ENCODE results near the gene OSMR. TPM values are rescaled to one million over a fixed set of nuclear protein-coding genes. Genes with fewer than 3 reads are reported as not detected.
A peak's percentile ranks its signal among the peaks of the same experiment; 100 is the strongest.

OSMR gene
- total RNA-seq, 1 donor from 2014 or later = 9.1 TPM

DNA sequence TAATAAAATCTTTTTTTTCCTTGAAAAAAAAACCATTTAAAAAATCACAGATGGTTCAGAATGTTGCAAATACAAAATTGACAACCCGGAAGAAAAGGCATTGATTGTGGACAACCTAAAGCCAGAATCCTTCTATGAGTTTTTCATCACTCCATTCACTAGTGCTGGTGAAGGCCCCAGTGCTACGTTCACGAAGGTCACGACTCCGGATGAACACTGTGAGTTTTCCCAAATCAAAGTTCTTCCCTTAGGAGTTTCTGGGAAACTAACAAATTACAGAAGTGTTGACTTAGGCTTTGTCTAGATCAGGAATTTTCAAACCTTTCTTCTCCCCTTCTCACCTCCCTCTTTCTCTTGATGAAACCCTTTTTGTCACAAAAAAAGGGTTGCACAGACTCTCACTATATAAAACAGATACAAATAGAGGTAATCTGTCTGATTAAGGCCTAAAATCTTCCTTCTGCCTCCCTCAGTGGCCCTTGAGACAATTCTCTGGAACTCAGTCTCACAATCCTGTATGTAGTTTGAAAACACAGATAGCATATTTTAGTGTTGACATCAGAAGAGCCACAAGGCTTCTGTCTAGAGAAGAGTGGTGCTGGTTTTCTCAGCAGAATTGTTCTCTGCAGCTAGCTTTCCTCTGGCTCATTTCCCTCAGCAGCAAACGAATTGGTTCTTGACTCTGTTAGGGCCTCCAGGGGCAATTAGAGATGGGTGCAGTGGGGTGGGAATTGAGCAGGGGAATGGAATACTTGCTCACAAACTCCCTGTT lies 79.5 kb downstream of the OSMR start:
- DNase-seq (ENCODE audit: low read depth in 2 of 2) = peak in 1 of 2 donors; percentile 51

DNA sequence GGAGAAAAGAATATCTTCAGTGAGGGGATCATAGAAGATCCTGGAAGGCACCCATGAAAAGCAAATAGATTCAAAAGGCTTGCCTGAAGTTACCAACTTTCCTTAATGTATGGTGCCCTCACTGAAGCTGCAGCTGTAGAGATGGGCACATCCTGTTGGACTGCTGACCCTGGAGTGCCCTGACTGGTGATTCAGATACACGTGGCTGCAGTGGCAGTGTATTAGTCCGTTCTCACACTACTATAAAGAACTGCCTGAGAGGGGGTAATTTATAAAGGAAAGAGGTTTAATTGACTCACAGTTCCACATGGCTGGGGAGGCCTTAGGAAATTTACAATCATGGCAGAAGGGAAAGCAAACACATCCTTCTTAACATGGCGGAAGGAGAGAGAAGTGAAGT lies 80.3 kb downstream of the OSMR start:
- peak in 1 of 2 donors; percentile 72 for DNase-seq (ENCODE audit: low read depth in 2 of 2)

DNA sequence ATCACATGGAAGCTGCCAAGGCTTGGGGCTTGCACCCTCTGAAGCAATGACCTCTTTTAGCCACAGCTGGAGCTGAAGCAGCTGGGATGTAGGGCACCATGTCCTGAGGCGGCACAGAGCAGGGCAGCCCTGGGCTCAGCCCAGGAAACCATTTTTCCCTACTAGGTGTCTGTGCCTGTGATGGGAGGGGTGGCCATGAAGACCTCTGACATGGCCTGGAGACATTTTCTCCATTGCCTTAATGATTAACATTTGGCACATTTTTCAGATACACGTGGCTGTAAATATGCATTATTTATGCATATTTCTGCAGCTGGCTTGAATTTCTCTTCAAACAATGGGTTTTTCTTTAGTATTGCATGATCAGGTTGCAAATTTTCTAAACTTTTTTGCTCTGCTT lies 81.7 kb downstream of the OSMR start:
- no peak for DNase-seq (ENCODE audit: low read depth in 2 of 2)

DNA sequence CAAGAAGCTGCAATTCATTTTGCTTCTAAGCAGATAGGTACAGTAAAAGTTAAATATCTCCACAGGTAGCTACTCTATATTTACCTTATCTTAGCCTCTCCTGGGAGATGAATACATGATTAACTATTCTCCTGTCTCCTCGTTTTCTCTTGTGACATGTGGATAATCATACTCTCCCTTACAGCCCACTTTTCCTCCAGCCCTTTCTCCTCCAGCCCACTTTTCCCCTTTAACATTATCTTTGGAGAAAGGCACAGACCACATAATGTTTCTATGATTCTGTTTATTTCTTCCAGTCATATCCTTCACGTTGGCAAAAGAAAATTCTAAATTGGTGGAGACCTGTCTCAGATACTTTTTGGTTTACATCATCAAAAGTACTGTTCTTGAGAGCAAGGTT lies 84.0 kb downstream of the OSMR start:
- DNase-seq (ENCODE audit: low read depth in 2 of 2) = no peak

DNA sequence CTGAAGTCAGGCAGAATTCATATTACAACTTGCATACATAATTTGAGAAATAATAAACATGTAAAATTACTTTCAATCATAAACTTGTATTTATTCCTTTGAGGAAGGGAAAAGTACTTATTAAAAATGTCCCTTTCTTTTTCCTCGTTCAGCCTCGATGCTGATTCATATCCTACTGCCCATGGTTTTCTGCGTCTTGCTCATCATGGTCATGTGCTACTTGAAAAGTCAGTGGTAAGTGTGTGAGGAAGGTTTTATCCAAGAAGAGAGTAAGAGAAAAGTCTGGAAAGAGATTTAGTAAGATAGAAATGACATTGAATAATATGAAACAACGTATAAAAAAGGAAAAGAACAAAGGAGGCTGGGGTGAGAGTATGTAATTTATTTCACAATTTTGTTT lies 85.9 kb downstream of the OSMR start:
- DNase-seq (ENCODE audit: low read depth in 2 of 2) = peak in 1 of 2 donors; percentile 72

DNA sequence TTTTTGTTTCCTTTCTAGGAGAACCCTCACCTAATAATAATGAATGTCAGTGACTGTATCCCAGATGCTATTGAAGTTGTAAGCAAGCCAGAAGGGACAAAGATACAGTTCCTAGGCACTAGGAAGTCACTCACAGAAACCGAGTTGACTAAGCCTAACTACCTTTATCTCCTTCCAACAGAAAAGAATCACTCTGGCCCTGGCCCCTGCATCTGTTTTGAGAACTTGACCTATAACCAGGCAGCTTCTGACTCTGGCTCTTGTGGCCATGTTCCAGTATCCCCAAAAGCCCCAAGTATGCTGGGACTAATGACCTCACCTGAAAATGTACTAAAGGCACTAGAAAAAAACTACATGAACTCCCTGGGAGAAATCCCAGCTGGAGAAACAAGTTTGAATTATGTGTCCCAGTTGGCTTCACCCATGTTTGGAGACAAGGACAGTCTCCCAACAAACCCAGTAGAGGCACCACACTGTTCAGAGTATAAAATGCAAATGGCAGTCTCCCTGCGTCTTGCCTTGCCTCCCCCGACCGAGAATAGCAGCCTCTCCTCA lies 87.1 kb downstream of the OSMR start:
- DNase-seq (ENCODE audit: low read depth in 2 of 2) = no peak

DNA sequence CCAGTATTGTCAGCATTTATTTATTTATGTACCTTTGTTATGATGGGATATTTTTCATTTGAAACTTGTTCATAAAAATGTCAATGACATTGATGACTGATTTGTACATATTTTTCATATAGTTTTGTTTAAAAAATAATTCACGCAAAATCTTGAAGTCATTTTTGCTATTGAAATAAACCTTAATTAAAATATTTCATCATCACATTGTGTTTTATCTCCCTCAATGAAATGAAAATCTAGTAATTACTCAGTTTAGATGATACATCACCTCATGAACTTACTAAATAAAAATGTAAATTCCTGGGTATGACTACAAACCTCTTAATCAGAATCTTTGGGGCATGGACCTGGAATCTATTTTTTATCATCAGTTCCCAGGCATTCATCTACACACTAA lies 89.6 kb downstream of the OSMR start:
- DNase-seq (ENCODE audit: low read depth in 2 of 2) = no peak

DNA sequence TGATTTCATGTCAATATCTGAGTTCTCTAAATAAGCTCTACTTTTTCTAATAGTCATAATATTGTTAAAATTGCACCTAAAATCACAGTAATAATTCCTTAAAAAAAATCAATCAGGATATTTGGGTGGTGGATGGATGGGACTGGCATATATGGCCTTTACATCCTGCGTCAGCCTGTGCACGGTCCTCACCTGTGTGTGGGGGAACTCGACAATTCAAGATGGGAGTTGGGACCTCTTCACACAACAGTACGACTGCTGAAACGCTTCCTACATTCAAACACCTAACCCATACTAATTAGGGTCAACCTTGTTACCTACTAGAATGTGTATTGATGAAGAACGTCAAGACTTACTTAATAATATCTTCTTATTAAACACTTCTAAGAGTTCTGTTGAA lies 90.5 kb downstream of the OSMR start:
- no peak for DNase-seq (ENCODE audit: low read depth in 2 of 2)

DNA sequence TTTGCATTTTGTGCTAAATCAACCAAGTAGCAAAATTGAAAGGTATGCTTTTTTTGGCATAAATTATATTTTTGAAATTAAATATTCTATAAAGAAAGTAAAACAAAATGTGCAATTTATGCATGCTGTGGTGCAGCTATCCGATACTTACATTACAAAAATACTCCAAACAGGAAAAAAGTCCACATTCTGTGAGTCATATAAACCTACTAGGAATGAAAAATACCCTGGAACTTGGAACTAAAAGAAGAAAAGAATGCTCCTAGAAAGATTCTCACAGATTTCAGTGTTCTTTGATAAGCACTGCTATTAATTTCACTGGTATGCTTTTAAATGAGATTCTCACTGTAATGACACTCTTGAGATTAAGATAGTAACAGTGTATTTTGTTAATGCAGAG lies 92.6 kb downstream of the OSMR start:
- peak in 1 of 2 donors; percentile 5 for DNase-seq (ENCODE audit: low read depth in 2 of 2)

DNA sequence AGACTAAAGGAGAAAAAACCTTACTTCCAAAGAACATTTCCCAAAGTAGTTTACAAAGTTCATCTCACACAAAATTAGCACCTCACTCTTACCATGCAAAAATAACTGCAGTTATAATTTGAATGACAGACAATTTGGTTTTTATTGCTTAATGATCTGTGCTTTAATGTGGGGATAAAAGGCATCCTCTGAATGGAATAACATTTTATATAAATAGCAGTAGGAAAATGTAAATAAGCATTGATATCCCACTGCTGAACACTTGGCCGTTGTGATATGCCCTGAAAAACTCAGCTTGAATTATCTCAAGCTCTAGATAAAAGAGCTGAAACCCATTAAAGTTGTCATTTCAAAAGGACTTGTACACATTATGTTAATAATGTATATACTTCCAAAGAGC lies 93.2 kb downstream of the OSMR start:
- DNase-seq (ENCODE audit: low read depth in 2 of 2) = no peak

DNA sequence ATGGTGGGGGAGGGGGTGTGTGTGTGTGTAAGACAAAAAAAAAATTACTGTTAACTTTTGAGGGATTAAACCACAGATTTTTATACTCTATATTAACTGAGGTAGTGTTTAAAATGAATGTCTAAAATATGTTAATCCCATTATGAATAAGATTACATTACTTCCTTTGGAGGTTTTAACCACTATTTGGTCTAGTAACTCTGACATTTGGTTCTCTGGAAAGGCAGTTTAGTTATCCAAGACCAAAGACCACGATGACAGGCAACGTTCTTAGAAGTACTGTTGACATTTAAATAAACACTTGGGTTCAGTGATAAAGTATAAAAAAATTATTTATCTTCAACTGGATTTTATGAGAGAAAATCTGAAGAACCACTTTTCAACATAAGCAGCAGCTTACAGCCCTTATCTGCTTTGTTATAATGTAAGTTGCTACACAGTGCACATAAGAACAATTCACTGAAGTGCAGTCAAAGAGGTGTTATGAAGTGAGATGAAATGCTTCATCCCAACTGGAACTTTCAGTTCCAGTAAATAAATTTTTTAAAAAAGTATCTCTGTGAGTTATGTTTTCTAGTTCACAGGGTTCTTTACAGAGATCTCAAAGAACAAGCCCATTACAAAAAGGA lies 94.5 kb downstream of the OSMR start:
- no peak for DNase-seq (ENCODE audit: low read depth in 2 of 2)

DNA sequence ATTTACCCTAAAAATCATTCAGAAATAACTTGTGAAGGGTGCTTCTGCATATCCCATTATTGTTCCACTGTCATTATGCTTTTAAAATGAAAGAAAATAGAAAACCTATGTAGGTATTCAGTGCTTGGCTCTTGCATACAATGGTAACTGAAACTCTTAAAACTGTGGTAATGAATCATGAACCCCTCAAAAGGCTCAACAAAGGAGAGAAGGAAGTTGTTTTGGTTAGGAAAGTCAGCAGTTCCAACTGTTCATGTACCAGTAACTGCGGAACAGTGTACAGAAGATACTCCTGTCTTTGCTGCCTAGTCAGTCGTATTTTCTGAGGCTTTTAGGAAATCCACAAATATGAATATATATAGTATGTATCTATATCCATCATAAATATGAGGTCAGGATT lies 96.1 kb downstream of the OSMR start:
- DNase-seq (ENCODE audit: low read depth in 2 of 2) = no peak

DNA sequence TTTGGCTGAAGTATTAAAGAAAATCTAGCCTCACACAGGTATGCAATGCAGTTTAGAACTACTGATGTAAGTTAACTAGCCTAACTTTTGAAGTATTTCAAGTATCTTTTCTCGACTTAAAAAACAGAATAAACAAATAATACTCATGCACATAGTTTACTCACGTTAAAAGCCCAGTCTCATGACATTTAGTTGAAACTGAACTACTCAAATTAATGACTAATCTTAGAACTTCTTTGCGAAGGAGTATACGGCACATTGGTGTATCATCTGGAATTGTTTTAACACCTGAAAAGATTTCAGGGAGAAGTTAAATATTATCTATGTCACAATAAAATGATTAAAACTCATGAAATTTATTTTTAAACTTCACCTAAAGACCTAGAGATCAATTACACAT lies 98.5 kb downstream of the OSMR start:
- no peak for DNase-seq (ENCODE audit: low read depth in 2 of 2)

DNA sequence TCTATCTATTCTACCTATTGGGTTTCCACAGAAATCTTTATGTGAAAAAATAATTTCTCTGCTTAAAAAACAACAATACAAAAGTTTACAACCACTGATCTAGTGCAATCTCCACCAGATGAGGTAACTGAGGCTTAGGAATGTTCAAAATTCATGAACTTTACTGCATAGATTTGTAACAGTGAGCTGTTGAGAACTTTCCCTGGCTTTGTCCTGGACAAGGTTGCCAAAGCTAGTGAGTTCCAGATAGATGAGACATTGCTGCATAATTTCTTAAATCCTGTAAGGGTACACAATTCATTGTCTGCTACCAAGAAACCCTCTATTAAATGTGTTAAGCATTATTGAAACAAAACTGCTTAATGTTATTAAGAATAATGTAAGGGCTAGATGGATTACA lies 102.7 kb downstream of the OSMR start:
- DNase-seq (ENCODE audit: low read depth in 2 of 2) = no peak

DNA sequence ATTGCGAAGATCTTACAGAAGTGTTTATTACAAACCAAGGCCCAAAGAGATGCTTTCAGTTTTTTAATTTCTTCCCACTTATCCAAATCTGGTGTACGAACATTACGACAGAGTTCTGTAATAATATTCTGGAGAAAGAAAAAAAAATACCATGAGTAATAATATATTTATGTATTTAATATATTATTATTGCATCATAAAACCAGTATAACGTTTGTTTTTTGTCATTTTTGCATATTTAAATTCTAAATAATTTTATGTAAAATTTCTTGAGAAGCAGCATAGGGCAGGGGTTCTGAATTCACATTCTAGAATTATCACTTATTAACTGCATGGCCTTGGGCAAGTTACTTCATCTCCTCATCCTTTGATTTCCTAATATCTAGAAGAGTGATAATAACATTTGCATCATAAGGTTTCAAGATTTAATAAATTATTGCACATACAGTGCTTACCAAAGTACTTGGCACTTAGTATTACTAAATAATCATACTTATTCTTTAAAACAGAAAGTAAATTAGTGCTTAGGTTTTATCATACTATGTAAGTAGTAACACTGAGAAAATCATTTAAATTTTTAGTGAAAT lies 107.7 kb downstream of the OSMR start:
- no peak for DNase-seq (ENCODE audit: low read depth in 2 of 2)

DNA sequence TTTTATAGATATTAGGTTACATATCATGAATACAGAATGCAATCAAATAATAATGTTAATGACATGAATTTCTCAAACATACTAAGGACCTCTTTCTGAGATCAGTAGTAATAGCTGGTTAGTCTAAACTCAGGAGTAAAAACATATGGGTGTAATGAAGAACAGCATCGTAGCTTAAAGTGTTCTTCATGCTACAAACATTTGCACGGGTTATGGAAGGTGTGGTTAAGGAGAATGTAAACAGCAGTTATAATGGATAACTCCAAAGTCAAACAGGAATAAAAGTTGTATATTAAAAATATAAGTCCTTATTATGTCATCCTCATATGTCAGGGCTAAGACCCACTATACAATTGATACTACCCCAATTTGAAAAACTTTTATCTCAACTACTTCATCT lies 115.9 kb downstream of the OSMR start:
- DNase-seq (ENCODE audit: low read depth in 2 of 2) = no peak

DNA sequence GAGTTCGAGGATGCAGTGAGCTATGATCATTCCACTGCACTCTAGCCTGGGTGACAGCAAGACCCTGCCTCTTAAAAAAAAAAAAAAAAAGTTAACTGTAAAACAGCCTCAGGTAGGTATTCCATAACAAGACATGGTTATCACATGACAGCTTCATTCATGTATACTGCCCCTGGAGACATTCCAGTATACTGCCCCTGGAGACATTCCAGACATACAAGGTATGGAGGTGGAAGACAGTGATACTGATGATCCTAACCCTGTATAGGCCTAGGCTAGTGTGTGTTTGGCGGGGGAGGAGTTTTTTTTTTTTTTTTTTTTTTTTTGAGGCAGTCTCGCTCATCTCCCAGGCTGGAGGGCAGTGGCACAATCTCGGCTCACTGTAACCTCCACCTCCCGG lies 122.9 kb downstream of the OSMR start:
- no peak for DNase-seq (ENCODE audit: low read depth in 2 of 2)

DNA sequence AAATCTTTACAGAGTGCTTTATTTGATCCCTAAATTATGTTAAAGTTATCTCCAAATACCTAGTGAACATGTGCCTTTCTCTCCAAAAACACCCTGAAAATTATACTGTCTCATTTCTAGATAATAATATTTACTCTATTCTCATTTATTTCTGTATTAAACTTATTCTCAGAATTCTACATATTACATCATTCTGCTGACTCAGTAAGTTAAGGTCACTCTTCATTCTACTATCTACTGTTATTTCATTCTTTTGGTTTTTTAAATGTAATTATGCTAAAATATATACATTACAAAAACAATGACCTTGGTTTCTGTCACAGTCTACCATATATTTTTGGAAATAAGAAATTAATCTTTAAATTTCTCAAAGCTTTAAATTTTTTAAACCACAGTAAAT lies 132.2 kb downstream of the OSMR start:
- no peak for DNase-seq (ENCODE audit: low read depth in 2 of 2)

DNA sequence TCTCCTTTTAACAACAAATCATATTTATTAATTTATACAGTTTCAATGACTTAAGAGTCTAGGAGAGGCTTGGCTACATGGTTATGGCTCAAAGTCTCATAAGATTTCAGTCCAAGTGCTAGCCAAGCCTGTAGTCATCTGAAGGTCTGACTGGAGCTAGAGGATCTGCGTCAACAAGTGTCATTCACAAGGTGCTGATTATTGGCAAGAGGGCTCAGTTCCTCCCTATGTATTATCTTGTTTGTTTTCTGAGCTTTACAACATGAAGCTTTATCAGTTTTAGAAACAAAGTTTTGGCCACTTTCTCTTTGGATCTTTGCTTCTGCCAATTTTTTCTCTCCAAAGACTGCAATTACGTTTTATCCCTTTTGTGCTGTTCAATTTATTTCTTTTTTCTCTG lies 133.7 kb downstream of the OSMR start:
- DNase-seq (ENCODE audit: low read depth in 2 of 2) = no peak
